Kidney tubule cell (primary cell): ENCODE data around the gene VKORC1.
A peak's percentile ranks its signal among the peaks of the same experiment; 100 is the strongest.

Experiments used
- DNase-seq: peaks from one replicate; pipeline ENCODE4 v3.0.0-alpha.2; 2018; ENCODE audit warnings: low spot score

Gene VKORC1

DNA sequence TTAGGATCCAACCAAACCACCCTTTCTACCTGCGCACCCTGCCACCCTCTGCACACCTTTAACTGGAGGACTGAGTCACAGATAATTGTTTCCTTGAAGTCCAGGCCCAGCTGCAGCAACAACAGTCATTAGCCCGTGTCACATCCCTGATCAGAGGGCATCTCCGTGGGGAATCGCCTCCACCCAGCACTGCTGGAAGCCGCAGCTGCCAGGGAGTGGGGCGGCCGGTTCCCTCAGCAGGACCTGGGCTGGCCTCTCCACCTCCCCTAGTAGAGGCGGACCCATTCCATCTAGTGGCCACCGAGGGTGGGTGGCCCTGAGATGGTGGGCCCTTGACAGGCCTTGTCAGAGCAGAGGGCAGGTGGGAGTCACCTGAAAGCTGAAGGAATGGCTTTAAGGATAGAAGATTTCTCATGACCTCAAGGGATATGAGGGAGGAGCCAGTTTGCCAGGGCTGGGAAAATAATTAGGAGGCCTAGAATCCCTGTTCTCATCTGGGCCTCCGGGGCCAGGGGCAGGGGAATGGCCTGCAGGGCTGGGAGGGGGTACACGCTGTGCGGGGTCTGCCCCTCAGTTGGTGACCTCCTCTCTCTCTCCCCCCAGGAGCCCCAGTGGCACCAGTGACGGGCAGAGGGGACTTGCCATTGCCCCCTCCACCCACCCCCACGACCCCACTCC lies 12.1 kb downstream of the VKORC1 start:
- no peak for DNase-seq

DNA sequence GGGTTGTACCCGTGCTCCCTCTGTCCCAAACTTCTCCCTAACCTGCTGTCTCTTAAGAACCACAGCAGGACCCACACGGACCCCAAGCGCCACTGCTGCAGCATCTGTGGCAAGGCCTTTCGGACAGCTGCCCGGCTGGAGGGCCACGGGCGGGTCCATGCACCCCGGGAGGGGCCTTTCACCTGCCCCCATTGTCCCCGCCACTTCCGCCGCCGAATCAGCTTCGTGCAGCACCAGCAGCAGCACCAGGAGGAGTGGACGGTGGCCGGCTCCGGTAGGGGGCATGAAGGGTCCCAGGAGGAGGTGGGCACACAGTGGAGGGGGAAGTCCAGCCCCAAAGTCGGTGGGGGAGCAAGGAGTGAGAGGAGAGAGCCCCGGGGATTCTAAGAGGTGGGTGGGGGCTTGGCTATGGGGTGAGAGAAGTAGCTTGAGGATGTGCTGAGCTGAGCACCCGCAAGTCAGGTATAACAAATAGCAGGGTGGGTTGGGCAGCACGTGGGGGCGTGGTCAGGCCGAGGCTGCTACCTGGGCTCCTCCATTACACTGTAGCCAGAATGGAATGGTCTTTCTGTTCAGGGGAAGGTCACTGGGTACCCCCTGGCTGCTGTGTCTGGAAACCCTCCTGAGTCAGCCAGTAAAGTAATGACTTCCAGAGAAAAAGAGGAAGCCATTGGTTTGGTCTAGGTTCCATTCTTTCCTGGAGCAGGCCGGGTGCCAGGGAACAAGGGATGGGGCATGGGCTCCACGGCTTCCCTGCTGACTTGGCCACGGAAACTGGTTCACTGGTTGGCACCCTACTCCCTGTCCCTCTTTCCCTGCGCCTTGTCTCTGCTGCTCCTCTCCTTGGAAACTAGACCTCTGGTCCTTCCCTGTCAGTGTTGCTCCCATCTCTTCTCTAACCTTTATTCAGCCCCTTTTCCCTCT lies 12.9 kb downstream of the VKORC1 start:
- DNase-seq: no peak

GRCh38 chr16:31080756-31081419 lies 13.7 kb downstream of the VKORC1 start:
- DNase-seq: no peak

DNA sequence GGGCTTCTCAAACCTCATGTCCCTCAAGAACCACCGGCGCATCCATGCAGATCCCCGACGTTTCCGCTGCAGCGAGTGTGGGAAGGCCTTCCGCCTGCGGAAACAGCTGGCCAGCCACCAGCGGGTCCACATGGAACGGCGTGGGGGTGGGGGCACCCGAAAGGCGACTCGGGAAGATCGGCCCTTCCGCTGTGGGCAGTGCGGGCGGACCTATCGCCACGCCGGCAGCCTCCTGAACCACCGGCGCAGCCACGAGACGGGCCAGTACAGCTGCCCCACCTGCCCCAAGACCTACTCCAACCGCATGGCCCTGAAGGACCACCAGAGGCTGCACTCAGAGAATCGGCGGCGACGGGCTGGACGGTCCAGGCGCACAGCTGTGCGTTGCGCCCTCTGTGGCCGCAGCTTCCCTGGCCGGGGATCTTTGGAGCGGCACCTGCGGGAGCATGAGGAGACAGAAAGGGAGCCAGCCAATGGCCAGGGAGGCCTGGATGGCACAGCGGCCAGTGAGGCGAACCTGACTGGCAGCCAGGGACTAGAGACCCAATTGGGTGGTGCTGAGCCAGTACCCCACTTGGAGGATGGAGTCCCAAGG lies 14.5 kb downstream of the VKORC1 start:
- DNase-seq: no peak

GRCh38 chr16:31079342-31079944 lies 15.2 kb downstream of the VKORC1 start:
- no peak for DNase-seq

DNA sequence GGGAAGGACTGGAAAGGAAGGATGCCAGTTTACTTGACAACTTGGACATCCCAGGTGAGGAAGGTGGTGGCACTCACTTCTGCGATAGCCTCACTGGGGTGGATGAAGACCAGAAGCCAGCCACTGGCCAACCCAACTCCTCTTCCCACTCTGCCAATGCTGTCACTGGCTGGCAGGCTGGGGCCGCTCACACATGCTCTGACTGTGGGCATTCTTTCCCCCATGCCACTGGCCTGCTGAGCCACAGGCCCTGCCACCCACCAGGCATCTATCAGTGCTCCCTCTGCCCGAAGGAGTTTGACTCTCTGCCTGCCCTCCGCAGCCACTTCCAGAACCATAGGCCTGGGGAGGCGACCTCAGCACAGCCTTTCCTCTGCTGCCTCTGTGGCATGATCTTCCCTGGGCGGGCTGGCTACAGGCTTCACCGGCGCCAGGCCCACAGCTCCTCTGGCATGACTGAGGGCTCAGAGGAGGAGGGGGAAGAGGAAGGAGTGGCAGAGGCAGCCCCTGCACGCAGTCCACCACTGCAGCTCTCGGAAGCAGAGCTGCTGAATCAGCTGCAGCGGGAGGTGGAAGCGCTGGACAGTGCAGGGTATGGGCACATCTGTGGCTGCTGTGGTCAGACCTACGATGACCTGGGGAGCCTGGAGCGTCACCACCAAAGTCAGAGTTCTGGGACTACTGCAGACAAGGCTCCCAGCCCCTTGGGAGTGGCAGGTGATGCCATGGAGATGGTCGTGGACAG lies 15.8 kb downstream of the VKORC1 start:
- DNase-seq: no peak

- no peak for DNase-seq
Measured at GRCh38 chr16:31077592-31078396, 16.8 kb downstream of the VKORC1 start.

DNA sequence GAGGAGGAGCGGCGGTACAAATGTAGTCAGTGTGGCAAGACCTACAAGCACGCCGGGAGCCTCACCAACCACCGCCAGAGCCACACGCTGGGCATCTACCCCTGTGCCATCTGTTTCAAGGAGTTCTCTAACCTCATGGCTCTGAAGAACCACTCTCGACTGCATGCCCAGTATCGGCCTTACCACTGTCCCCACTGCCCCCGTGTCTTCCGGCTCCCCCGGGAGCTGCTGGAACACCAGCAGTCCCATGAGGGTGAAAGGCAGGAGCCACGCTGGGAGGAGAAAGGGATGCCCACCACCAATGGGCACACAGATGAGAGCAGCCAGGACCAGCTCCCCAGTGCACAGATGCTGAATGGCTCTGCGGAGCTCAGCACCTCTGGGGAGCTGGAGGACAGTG lies 17.6 kb downstream of the VKORC1 start:
- no peak for DNase-seq

GRCh38 chr16:31076319-31076718 lies 18.3 kb downstream of the VKORC1 start:
- no peak for DNase-seq

DNA sequence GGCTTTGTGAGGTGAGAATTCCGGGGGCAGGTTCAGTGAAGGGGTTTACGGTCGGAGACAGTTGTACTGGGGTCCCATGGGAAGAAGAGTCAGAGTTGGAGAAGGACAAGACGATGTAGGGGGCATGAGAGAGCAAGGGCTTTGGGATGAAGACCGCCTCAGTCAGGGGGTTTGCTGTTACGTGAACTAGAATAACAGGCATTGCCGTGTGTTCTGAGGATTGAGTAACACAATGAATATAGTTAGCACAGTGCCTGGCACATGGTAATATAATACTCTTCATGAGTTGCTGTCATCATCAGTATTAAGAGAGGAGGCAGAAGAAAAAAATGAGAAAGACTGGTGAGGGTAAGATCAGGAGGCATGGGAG lies 19.8 kb downstream of the VKORC1 start:
- peak; percentile 10 for DNase-seq

DNA sequence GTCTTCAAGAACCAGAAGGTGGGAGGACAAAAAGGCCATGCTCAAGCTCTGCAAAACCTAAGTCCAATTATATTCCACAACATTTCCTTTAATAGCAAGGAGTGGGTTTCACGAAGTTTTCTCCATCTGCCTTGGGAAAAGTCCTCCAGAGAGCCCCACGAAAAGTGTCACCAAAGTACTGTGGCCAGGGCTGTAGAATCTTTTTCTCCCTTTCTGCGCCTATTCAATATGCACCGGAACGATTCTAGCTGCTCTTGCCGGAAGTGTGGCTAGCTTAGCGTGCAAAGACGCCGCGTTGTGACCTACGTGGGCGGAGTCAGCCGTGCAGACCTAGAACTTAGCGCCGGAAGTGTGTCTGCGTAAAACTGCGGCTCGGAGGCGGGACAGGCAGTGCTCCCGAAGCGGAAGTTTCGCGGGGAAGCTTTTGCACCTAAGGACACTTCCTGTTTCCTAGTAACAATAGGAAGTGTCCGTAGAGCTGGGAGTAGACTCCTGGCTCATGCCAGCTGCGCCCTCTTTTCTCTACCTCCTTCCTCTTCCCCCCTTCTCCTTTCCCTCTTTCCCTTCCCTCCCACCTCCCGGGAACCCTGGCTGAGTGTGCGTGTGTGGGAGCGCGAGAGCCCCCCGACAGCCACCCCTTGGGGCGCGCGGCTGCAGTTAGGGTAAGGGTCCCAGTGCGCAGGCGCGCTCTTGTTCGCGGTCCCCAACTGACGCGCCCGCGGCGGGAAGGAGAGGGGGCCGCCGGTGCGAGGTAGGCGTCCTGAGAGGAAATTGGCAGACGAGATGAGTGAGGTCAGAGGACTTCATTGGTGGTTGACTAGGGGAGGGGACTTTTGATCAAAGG lies 20.4 kb downstream of the VKORC1 start, which contains the start of the genes ZNF646 and ZNF668:
TSS of gene ZNF646 (plus strand) at position 453 of the 844 bp plus-strand sequence. CDS start 1,903 bp downstream, outside the sequence.
TSS of gene ZNF668 (minus strand) at position 271 of the 844 bp plus-strand sequence. CDS start 9,781 bp downstream, outside the sequence.
- DNase-seq: peak; percentile 99

GRCh38 chr16:31073142-31073969 lies 21.2 kb downstream of the VKORC1 start:
- peak; percentile 89 for DNase-seq

- peak; percentile 53 for DNase-seq
Measured at GRCh38 chr16:31072540-31073141, 22.0 kb downstream of the VKORC1 start.

- DNase-seq: peak; percentile 21
Measured at GRCh38 chr16:31071861-31072260, 22.7 kb downstream of the VKORC1 start.

- no peak for DNase-seq
Measured at GRCh38 chr16:31067342-31067741, 27.3 kb downstream of the VKORC1 start.

- peak; percentile 77 for DNase-seq
Measured at GRCh38 chr16:31064882-31065461, 29.6 kb downstream of the VKORC1 start.

DNA sequence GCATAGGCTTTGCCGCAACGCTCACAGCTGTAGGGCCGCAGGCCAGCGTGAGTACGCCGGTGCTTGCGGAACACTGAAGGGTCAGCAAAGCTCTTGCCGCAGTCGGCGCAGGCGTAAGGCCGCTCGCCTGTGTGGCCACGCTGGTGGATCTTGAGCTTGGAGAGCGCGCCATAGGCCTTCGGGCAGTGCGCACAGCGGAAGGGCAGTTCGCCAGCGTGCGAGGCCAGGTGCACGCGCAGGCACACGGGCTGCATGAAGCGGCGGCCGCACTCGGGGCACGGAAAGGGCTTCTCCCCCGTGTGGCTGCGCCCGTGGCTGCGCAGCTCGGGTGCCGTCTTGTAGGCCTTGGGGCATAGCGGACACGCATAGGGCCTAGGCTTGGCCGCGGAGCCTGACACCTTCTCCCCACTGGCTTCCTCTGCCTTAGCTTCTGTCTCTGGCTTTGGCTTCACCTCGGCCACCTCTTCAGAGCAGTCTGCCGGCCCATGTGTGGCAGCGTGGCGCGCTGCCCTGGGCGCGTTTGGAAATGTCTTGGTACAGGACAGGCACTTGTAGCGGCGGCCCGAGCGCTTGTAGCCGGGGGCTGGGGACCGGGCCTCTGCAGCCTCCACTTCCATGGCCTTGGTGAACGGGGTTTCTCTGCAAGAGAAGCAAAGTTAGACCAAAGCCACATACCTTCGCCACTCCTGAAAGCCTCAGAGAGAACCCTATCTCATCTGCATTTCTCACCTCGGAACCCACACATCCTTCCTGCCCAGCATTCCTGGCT lies 30.6 kb downstream of the VKORC1 start:
- no peak for DNase-seq
